Gastroesophageal sphincter (tissue), 3 donors: ENCODE data around the gene ETV6.

Experiments used
- POLR2A ChIP-seq, 2 donors: fragments of 450-650 bp; IDR thresholded peaks; one replicate each; pipeline ENCODE4 v1.6.1; 2017; ENCODE audit warnings: antibody characterized with exemption in 2 of 2, mild to moderate bottlenecking in 2 of 2, moderate library complexity in 1 of 2
- TF ChIP-seq, protein P1 (sequence below), 4 experiments: fragments of 200-600 bp in 2 of 4; fragments of 450-650 bp in 2 of 4; sonication (generic) in 1 of 4; IDR thresholded peaks; one replicate each; pipeline ENCODE4 v1.5.1; 2017 to 2019; ENCODE audit warnings: antibody characterized with exemption in 4 of 4, mild to moderate bottlenecking in 2 of 4, moderate library complexity in 2 of 4

DNA sequence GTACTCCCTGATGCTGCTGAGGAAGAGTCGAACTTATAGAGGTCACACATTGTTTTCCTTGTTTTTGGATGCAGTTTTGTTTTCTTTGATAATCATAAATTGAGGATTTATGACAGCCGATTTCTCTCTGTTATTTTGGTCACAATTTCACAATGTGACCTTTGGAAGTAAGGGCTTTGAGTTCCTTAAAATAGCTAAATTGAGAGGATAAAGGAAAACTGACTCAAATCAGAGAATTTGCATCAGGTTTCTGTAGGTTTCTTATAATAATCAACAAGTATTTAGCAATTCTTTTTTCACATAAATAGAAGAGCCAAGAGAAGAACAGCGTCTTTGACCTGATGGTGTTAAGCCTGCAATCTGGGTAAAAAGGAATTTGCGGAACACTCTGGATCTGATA is 66.1 kb downstream of the ETV6 start:
- TF ChIP-seq, protein P1, sequence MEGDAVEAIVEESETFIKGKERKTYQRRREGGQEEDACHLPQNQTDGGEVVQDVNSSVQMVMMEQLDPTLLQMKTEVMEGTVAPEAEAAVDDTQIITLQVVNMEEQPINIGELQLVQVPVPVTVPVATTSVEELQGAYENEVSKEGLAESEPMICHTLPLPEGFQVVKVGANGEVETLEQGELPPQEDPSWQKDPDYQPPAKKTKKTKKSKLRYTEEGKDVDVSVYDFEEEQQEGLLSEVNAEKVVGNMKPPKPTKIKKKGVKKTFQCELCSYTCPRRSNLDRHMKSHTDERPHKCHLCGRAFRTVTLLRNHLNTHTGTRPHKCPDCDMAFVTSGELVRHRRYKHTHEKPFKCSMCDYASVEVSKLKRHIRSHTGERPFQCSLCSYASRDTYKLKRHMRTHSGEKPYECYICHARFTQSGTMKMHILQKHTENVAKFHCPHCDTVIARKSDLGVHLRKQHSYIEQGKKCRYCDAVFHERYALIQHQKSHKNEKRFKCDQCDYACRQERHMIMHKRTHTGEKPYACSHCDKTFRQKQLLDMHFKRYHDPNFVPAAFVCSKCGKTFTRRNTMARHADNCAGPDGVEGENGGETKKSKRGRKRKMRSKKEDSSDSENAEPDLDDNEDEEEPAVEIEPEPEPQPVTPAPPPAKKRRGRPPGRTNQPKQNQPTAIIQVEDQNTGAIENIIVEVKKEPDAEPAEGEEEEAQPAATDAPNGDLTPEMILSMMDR (IDR thresholded peaks at IDR 0.05) = no peak
- no peak for TF ChIP-seq POLR2A (IDR thresholded peaks at IDR 0.05)
